Activated CD4-positive, CD25-positive, alpha-beta regulatory T cell treated with anti-CD3 and anti-CD28 coated beads, Interleukin-2, amount 50 U/mL, for 16 hours (primary cell): ENCODE data around the gene B3GLCT.

ENCODE experiments used
- DNase-seq: peaks from one replicate; pipeline ENCODE4 v3.0.0-alpha.2; 2020; ENCODE audit warnings: low read depth, low spot score

B3GLCT gene

GRCh38 chr13:31223640-31224039 is 23.9 kb downstream of the B3GLCT start:
- no peak for DNase-seq

GRCh38 chr13:31224174-31224669 is 24.4 kb downstream of the B3GLCT start:
- no peak for DNase-seq

DNA sequence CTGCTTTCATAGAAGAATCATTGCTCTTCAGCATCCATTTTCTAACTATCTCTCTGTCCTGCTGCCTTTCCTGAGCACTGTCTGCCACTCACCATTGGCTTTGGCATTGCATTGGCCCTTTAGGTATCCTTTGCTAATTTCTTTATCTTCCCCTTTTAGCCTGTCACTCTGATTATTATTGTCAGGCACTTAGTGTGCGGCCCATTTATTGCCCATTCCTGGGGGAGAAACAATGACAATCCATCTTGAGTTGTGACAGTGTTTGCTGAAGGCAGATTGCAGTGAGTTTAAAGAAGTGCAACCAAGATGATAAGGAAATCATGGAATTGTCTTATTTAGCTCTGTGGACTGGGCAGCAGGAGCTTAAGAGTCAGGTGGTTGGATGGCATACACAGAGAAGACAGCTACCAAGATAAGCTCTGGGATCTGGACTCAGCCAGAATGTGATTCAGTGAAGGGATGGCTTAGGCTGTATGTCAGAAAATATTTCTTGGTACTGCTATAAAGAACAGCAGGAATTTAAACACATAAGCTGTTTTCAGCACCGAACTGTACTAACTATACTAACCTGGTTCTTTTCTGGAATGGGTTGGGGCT is 25.3 kb downstream of the B3GLCT start:
- DNase-seq: no peak

- no peak for DNase-seq
Observed at GRCh38 chr13:31225998-31226675, 26.4 kb downstream of the B3GLCT start.

GRCh38 chr13:31227063-31227462 is 27.3 kb downstream of the B3GLCT start:
- no peak for DNase-seq

GRCh38 chr13:31227870-31228269 is 28.1 kb downstream of the B3GLCT start:
- DNase-seq: no peak

DNA sequence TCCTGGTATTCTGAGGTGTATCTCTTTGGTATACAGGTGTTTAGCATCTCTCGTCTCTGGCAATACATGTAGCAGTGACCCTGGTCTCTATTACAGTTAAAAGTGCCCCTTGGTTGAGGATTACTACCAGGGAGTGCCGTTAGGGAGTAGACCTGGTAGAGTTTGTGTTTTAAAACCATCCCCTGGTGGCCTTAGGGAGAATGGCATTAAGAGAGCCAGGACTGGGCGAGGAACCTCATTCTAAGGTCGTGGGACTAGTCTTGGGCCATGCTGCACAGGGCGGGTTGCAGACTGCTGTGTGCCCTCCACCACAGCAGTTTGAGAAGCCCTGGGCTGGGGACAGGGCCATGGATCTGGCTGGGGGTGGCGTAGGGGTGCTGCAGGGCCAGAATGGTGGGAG is 35.0 kb downstream of the B3GLCT start:
- DNase-seq: no peak

GRCh38 chr13:31236211-31236786 is 36.5 kb downstream of the B3GLCT start:
- DNase-seq: no peak

DNA sequence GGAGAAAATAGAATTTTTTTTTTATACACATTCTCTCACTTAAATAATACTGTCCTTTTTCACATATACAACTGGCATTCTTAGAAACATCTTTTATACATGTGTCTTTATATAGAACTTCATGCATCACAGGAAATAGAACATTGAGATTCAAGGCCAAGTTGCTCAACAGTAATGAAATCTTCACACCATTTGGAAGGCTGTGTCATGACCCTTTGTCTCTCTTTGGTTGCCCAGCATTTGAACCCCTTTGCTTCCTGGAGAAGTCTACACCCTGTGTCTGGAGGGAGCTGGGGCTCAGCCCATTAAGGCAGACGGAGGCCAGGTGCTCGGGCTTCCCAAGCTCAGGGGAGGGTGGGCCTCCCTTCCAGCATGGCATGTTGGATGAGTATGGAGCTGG is 41.1 kb downstream of the B3GLCT start:
- no peak for DNase-seq

DNA sequence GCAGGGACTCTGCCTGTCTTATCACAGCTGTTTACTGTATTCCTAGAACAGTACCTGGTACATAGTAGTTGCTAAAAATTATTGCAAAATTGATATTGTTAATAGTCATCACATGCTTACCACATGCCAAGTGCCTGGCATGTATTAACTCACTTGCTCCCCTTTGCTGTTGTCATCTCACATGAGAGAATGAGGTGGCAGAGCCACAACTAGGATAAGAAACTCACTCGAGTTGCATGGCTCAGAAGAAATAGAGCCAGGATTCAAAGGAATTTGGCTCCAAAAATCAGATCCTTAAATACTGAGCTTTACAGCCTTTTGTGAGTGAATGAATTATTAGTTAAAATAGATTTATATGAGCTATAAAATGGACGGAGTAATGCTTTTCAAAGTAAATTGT is 42.6 kb downstream of the B3GLCT start:
- no peak for DNase-seq

DNA sequence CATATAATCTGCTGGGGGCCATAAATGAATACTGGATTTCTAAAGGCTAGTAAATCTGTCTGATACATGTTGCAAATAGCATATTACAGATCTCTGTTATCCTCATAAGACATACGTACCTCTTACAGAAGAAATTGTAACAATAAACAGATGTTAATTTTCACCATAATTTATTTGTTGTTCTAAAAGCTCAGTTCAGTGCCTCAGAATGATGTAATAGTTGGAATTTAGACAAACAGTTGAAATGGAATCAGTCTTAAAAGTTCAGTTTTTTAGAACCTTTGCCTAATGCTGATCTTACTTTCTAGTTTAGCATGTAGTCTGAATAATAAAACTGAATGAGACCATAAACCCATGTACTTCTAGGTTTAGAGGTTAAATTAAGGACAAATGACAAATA is 43.1 kb downstream of the B3GLCT start:
- DNase-seq: no peak

- DNase-seq: no peak
Observed at GRCh38 chr13:31245598-31246373, 46.0 kb downstream of the B3GLCT start.

GRCh38 chr13:31246918-31247317 is 47.1 kb downstream of the B3GLCT start:
- DNase-seq: no peak

DNA sequence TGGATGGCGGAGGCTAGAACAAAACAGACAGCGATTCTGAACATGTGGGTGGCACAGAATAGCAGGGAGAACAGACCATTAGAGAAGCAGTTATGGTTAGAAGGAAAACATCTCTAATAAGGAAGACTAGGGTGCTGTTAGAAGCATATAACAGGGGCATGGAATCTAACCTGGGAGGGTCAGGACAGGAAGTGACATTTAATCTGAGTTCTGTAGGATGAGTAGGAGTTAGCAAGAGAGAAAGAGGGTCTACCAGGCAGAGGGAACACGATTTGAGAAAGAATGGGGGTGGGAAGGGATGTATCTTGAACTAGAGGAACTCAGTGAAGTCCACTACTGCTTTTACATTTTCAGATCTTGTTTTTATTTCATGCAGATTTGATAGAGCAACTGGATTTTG is 48.6 kb downstream of the B3GLCT start:
- DNase-seq: no peak

DNA sequence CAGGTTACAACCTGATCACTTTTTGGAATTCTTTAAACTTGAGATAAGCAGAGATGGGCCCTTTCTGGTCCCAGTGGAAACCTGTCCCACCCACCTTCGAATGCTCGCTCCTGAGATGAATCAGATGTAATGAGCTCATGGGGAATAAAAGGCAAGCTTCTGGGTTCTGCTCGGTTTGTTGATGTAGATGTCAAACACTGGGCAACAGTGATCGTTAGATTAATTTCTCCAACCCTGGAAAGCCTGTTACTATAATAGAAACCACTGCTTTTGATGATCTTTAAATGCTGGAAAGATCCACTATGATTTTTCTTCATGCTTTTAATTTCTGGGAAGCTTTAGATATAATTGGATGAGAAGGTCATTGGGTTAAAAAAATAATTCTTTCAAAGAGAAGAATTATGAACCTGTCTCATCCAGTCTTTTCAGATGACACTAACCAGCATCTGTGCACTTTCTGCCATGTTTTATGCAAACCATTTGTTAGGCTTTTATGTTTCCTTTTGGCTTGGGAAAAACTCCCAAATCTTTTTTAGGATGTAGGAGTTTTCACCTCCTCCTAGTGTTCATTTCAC is 49.3 kb downstream of the B3GLCT start:
- DNase-seq: no peak

DNA sequence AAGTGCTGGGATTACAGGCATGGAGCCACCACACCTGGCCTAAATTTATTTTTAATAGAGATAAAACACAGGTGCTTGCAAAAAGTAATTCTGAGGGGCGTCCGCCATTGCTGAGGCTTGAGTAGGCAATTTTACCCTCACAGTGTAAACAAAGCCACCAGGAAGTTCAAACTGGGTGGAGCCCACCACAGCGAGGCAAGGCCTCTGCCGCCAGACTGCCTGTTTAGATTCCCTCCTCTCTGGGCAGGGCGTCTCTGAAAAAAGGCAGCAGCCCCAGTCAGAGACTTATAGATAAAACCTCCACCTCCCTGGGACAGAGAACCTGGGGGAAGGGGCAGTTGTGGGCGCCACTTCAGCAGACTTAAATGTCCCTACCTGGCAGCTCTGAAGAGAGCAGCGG is 50.7 kb downstream of the B3GLCT start:
- DNase-seq: no peak

GRCh38 chr13:31261241-31261640 is 61.5 kb downstream of the B3GLCT start:
- no peak for DNase-seq

DNA sequence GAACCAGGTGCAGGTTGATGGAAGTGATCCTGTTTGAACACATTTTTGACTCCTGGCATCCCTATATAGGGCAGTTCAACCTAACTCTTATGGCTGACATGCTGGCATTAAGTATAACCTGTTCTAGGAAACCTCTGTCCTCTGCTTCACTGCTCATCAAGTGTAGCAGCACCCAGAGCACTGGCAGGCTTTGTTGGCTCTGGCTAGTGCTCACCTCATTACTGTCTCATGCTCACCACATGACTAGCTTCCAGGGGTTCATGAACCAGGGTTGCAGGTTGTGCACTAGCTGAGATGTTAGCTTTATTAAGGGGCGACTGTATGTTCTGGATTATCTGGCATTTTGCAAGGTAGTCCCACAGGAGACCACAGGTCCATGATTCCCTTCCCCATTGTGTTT is 63.6 kb downstream of the B3GLCT start:
- DNase-seq: no peak

DNA sequence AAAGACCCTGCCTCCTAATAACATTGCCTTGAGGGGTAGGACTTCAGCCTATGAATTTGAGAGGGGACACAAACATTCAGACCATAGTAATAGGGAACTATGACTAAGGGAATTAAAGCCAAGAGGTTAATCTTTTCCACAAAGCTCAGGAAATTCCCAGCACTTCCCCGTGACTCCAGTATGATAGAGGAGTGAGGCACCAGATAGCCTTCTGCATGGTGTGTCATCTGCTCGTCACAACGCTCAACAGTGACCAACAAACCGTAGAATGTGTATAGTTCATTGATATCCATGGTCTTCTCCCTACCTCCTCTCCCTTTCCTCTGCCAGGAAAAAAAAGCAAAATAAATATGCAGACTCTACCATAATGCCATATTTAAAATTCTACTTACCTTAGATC is 64.4 kb downstream of the B3GLCT start:
- no peak for DNase-seq

DNA sequence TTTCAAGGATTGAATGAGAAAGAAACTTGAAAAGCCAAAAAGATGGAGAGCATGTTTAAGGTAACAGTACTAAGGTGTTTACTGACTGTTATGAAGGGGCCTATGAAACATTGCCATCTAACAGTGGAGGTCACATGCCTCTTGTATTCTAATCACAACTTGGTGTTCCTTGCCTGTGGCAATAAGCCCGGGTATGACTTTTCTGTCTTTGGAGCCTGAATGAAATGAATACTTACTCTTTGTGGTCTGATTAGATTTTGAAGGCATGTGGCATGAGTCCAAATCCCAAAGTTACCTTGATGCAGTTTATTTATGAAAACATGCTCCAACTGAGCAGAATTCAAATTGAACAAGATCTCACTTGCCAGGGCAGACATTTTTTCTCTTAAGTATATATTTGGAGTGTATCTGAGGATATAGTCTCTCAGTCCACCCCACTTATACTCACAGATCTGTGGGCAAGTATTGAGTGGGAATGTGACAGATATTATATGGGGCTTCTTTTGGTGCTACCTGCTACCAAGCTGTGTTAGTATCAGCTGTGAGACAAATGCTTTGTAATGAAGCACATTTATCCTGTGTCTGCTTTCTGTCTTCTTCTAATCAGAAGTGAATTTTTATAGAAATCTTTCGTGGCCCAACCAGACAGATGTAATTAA is 67.5 kb downstream of the B3GLCT start:
- no peak for DNase-seq

DNA sequence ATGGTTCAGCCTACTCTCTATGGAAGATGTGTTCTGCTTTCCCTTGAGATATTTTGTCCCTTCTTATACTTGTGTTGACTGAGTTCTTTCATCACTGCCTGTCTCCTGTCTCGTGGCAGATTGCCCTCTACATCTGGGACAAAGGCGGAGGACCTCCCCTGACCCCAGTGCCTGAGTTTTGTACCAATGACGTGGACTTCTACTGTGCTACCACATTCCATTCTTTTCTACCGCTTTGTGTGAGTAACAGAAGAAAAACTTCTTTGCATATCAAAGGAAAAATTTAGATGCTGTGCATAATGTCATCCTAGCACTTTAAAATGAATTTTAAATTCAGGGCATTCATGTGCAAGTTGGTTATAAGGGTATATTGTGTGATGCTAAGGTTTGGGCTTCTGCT is 74.6 kb downstream of the B3GLCT start:
- no peak for DNase-seq

DNA sequence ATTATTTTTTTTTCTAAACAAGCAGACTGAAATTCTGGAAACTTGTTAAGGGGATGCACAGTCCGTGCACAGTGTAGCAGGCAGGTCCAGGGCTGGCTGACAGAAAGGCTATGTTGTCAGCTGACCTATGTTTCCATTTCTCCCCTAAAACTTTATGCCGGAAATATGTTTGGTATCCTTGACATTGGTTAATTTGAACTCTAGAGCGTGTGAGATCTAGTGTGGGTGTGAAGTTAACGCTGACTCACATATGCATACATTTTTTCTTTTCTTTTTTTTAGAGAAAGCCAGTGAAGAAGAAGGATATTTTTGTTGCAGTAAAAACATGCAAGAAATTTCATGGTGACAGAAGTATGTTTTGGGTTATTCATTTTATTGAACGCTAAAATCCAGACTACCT is 76.6 kb downstream of the B3GLCT start:
- no peak for DNase-seq
